SK-N-SH (cell line): ENCODE data around the gene TDRD9. TPM values are rescaled to one million over a fixed set of nuclear protein-coding genes. Genes with fewer than 3 reads are reported as not detected.

Experiments used
- CTCF ChIA-PET: fragments of 300-600, 350-600 bp; formaldehyde crosslinking; extraction: SDS; loops from one replicate; lab custom pipeline; 2021; lab: Yijun Ruan, JAX
- POLR2A ChIA-PET: fragments of 350-600 bp; sonication (Branson Sonifier 250); formaldehyde crosslinking; extraction: SDS; loops from one replicate; lab custom pipeline; 2020; ENCODE audit warnings: antibody characterized with exemption, inconsistent platforms; lab: Yijun Ruan, JAX
- DNase-seq: peaks from one replicate; pipeline ENCODE4 v3.0.0; 2012
- H2AFZ ChIP-seq: fragments of 200-600 bp; sonication (generic); 2 replicates; pipeline ENCODE4 v1.8.1; 2016; ENCODE audit warnings: antibody characterized with exemption, mild to moderate bottlenecking, low read depth
- H3F3A ChIP-seq: fragments of 200-600 bp; sonication (generic); replicated peaks from 2 replicates; pipeline ENCODE3; 2016; ENCODE audit warnings: antibody characterized with exemption, mild to moderate bottlenecking; ENCODE audit not compliant: insufficient read depth
- H3K27ac ChIP-seq, 2 experiments: fragments of 200-500 bp in 1 of 2; fragments of 200-600 bp in 1 of 2; sonication (Bioruptor generic) in 1 of 2; sonication (generic), shearing (Covaris generic) in 1 of 2; 2 replicates each; pipeline versions ENCODE4 v1.5.1 to v1.6.1; 2014 to 2016; ENCODE audit warnings: low read depth in 2 of 2, inconsistent platforms in 1 of 2, low read length in 1 of 2, mild to moderate bottlenecking in 1 of 2, mixed read lengths in 1 of 2
- H3K27me3 ChIP-seq: fragments of 200-600 bp; sonication (generic), shearing (Covaris generic); 2 replicates; pipeline ENCODE4 v1.6.1; 2016; ENCODE audit warnings: mixed run types; ENCODE audit not compliant: insufficient read depth
- H3K36me3 ChIP-seq, 2 experiments: fragments of 200-500 bp in 1 of 2; fragments of 200-600 bp in 1 of 2; sonication (Bioruptor generic) in 1 of 2; sonication (generic) in 1 of 2; replicated peaks in 1 of 2; 2 replicates each; pipeline versions ENCODE3 to v1.5.1; 2014 to 2016; ENCODE audit warnings: low read length in 1 of 2, mild to moderate bottlenecking in 1 of 2; ENCODE audit not compliant: insufficient read depth in 2 of 2, control insufficient read depth in 1 of 2
- H3K4me1 ChIP-seq, 2 experiments: fragments of 200-500 bp in 1 of 2; fragments of 200-600 bp in 1 of 2; sonication (Bioruptor generic) in 1 of 2; sonication (generic), shearing (Covaris generic) in 1 of 2; 2 replicates each; pipeline versions ENCODE4 v1.5.1 to v1.6.1; 2014 to 2016; ENCODE audit warnings: low read depth in 1 of 2, low read length in 1 of 2, mixed run types in 1 of 2; ENCODE audit not compliant: insufficient read depth in 2 of 2, control insufficient read depth in 1 of 2
- H3K4me2 ChIP-seq: fragments of 200-600 bp; sonication (generic), shearing (Covaris generic); 2 replicates; pipeline ENCODE4 v1.6.1; 2017; ENCODE audit warnings: mixed run types
- H3K4me3 ChIP-seq, 2 experiments: fragments of 200-500 bp in 1 of 2; fragments of 200-600 bp in 1 of 2; sonication (Bioruptor generic) in 1 of 2; sonication (generic), shearing (Covaris generic) in 1 of 2; 2 replicates each; pipeline versions ENCODE4 v1.5.1 to v1.8.1; 2014 to 2016; ENCODE audit warnings: low read depth in 2 of 2, inconsistent platforms in 1 of 2, low read length in 1 of 2, mild to moderate bottlenecking in 1 of 2, mixed read lengths in 1 of 2, moderate library complexity in 1 of 2
- H3K79me2 ChIP-seq: fragments of 200-600 bp; sonication (generic); 2 replicates; pipeline ENCODE4 v1.8.1; 2017; ENCODE audit warnings: mild to moderate bottlenecking; ENCODE audit not compliant: insufficient read depth
- H3K9ac ChIP-seq: fragments of 200-600 bp; sonication (generic); 2 replicates; pipeline ENCODE4 v1.6.1; 2017; ENCODE audit warnings: mixed run types
- H3K9me2 ChIP-seq: fragments of 200-600 bp; sonication (generic); 2 replicates; pipeline ENCODE4 v1.6.1; 2017; ENCODE audit warnings: mixed run types
- H3K9me3 ChIP-seq: fragments of 200-600 bp; sonication (generic); 2 replicates; pipeline ENCODE4 v1.6.1; 2017; ENCODE audit warnings: mixed run types, mild to moderate bottlenecking, moderate library complexity
- H4K20me1 ChIP-seq: fragments of 200-600 bp; sonication (generic); 2 replicates; pipeline ENCODE4 v1.6.1; 2017; ENCODE audit warnings: mild to moderate bottlenecking, mixed run types; ENCODE audit not compliant: insufficient read depth
- CHD2 ChIP-seq: fragments of 150-350 bp; IDR thresholded peaks from 2 replicates; pipeline ENCODE4 v1.6.1; 2018; ENCODE audit warnings: low read length; ENCODE audit not compliant: partially characterized antibody
- ELF1 ChIP-seq: IDR thresholded peaks from 2 replicates; pipeline ENCODE4 v1.4.0; 2012
- EZH2phosphoT487 ChIP-seq: fragments of 200-600 bp; sonication (generic); IDR thresholded peaks from 2 replicates; pipeline ENCODE4 v1.6.1; 2017; ENCODE audit warnings: low read depth, mixed run types, mild to moderate bottlenecking, antibody characterized with exemption, moderate library complexity, borderline replicate concordance
- FOXJ3 ChIP-seq: sonication (generic); formaldehyde crosslinking; IDR thresholded peaks from 2 replicates; pipeline ENCODE4 v1.5.1; 2020; ENCODE audit warnings: mild to moderate bottlenecking, missing genetic modification reagents
- GABPA ChIP-seq: IDR thresholded peaks from 2 replicates; pipeline ENCODE4 v1.4.0; 2012; ENCODE audit warnings: low read depth, mild to moderate bottlenecking
- JUND ChIP-seq: IDR thresholded peaks from 2 replicates; pipeline ENCODE4 v1.4.0; 2012
- MAX ChIP-seq: IDR thresholded peaks from 2 replicates; pipeline ENCODE4 v1.4.0; 2012; ENCODE audit warnings: low read depth
- NFIC ChIP-seq: IDR thresholded peaks from 2 replicates; pipeline ENCODE4 v1.4.0; 2012; ENCODE audit warnings: borderline replicate concordance
- POLR2AphosphoS5 ChIP-seq: IDR thresholded peaks from 2 replicates; pipeline ENCODE4 v1.6.1; 2012; ENCODE audit warnings: low read depth, low read length
- RAD21 ChIP-seq: IDR thresholded peaks from 2 replicates; pipeline ENCODE4 v1.6.1; 2012; ENCODE audit warnings: mild to moderate bottlenecking, low read length
- RXRA ChIP-seq: IDR thresholded peaks from 2 replicates; pipeline ENCODE4 v1.4.0; 2012; ENCODE audit warnings: low read depth, mild to moderate bottlenecking, borderline replicate concordance
- SIN3A ChIP-seq: IDR thresholded peaks from 2 replicates; pipeline ENCODE4 v1.6.1; 2012; ENCODE audit warnings: low read depth, mild to moderate bottlenecking, low read length, moderate library complexity, borderline replicate concordance
- SMC3 ChIP-seq: IDR thresholded peaks from 2 replicates; pipeline ENCODE4 v1.6.1; 2012; ENCODE audit warnings: low read depth, low read length, improper control_type of control experiment
- TAF1 ChIP-seq: IDR thresholded peaks from 2 replicates; pipeline ENCODE4 v1.6.1; 2012; ENCODE audit warnings: low read depth, mild to moderate bottlenecking, low read length, moderate library complexity, borderline replicate concordance
- TEAD4 ChIP-seq: IDR thresholded peaks from 2 replicates; pipeline ENCODE4 v1.4.0; 2012; ENCODE audit warnings: mild to moderate bottlenecking, borderline replicate concordance; ENCODE audit not compliant: insufficient read depth
- USF2 ChIP-seq: fragments of 150-350 bp; IDR thresholded peaks from 2 replicates; pipeline ENCODE4 v1.6.1; 2017; ENCODE audit warnings: antibody characterized with exemption, low read length, low read depth, borderline replicate concordance
- YY1 ChIP-seq: IDR thresholded peaks from 2 replicates; pipeline ENCODE4 v1.4.0; 2012; ENCODE audit warnings: low read depth, mild to moderate bottlenecking
- WGBS: methylation state at CpG from one replicate; pipeline ENCODE4 v1.1.6; 2017; ENCODE audit warnings: low lambda C conversion rate; 5-methylcytosine and 5-hydroxymethylcytosine counted together
- polyA plus RNA-seq, 3 experiments: library from polyadenylated mRNA; depleted of rRNA; stranded (reverse); fragments of >200 nt; gene quantifications; 2 replicates each; pipeline ENCODE4 v1.2.3, GENCODE V29; 2012
- TF ChIP-seq, protein P1 (sequence below): IDR thresholded peaks from 2 replicates; pipeline ENCODE4 v1.4.0; 2012; ENCODE audit warnings: low read depth, borderline replicate concordance
- TF ChIP-seq, protein P2 (sequence below): fragments of 150-350 bp; IDR thresholded peaks from 2 replicates; pipeline ENCODE4 v1.6.1; 2016; ENCODE audit warnings: mild to moderate bottlenecking, low read depth, low read length
- TF ChIP-seq, protein P3 (sequence below): IDR thresholded peaks from 2 replicates; pipeline ENCODE4 v1.6.1; 2012; ENCODE audit warnings: mild to moderate bottlenecking, low read depth, low read length, moderate library complexity

The TDRD9 gene
- polyA plus RNA-seq, 1 of the 3 experiments (the other 2 are of a cell fraction) = not detected

DNA sequence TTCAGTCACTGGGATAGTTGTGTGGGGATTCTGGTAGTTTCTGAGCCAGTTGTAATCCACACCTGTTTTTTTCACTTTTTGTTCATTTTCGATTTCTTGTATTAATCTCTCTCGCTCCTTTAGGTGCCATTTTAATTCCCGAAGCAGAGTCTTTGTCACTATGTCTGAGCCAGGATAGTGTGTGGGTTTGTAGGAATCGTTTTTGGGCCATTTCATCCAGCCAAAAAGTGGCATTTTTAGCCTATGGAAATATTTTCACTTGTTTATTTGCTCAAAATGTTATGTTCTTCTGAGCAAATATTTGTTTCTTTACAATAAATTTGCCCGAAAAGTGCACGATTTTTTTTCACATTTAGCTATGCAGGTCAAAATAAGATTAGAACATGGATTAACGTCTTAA lies 13.2 kb downstream of the TDRD9 start:
- no peak overlapping the region for H2AFZ ChIP-seq
- H3K79me2 ChIP-seq = no peaks in the 10 kb centered on the region
- H3K27me3 ChIP-seq = peaks cover 21% of the 10 kb centered on the region; the same call in 1 of the 2 replicates
- no peak overlapping the region for H3K27ac ChIP-seq
- WGBS = 40% methylated on average over 7 of the region's 7 CpGs
- H3K9me3 ChIP-seq = no peaks in the 10 kb centered on the region
- no peak overlapping the region for H3K4me2 ChIP-seq
- H3F3A ChIP-seq = no peaks in the 10 kb centered on the region
- H3K9me2 ChIP-seq = no peaks in the 10 kb centered on the region
- H3K36me3 ChIP-seq = no peaks in the 10 kb centered on the region
- ChIA-PET CTCF (interaction anchor here (1.0 to 1.2 kb wide), 2 partner anchors 20 to 31 kb away, joined by 4 to 5 read pairs; no protein-coding TSS in a partner anchor), POLR2A (no interaction called here)
- no peak for DNase-seq
- no peaks in the 10 kb centered on the region for H3K4me1 ChIP-seq
- no peaks in the 10 kb centered on the region for H4K20me1 ChIP-seq
- no peak overlapping the region for H3K9ac ChIP-seq
- H3K4me3 ChIP-seq = no peak overlapping the region
- TF ChIP-seq GABPA (no peak), RAD21 (no peak), TEAD4 (no peak)

GRCh38 chr14:103941973-103942736 lies 13.9 kb downstream of the TDRD9 start, which contains the start of gene RD3L:
RD3L (minus strand) TSS chr14:103942529; CDS start chr14:103941695, 834 bp downstream.
- H3K9me3 ChIP-seq = no peaks in the 10 kb centered on the region
- no peaks in the 10 kb centered on the region for H3K9me2 ChIP-seq
- no peak for TF ChIP-seq USF2
- no peak for TF ChIP-seq FOXJ3 (CRISPR knock-in tag)
- no peak for TF ChIP-seq RAD21
- TF ChIP-seq TAF1 = no peak
- no peak for TF ChIP-seq CHD2
- no peak for TF ChIP-seq GABPA
- TF ChIP-seq RXRA = no peak
- TF ChIP-seq YY1 = no peak
- TF ChIP-seq, protein P1, sequence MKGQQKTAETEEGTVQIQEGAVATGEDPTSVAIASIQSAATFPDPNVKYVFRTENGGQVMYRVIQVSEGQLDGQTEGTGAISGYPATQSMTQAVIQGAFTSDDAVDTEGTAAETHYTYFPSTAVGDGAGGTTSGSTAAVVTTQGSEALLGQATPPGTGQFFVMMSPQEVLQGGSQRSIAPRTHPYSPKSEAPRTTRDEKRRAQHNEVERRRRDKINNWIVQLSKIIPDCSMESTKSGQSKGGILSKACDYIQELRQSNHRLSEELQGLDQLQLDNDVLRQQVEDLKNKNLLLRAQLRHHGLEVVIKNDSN = no peak
- TF ChIP-seq SMC3 = no peak
- no peak for TF ChIP-seq POLR2AphosphoS5
- no peak for TF ChIP-seq JUND
- no peak for TF ChIP-seq ELF1
- no peak for TF ChIP-seq EZH2phosphoT487
- no peak for TF ChIP-seq NFIC
- no peak for TF ChIP-seq SIN3A
- TF ChIP-seq, protein P2, sequence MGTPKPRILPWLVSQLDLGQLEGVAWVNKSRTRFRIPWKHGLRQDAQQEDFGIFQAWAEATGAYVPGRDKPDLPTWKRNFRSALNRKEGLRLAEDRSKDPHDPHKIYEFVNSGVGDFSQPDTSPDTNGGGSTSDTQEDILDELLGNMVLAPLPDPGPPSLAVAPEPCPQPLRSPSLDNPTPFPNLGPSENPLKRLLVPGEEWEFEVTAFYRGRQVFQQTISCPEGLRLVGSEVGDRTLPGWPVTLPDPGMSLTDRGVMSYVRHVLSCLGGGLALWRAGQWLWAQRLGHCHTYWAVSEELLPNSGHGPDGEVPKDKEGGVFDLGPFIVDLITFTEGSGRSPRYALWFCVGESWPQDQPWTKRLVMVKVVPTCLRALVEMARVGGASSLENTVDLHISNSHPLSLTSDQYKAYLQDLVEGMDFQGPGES = no peak
- TF ChIP-seq, protein P3, sequence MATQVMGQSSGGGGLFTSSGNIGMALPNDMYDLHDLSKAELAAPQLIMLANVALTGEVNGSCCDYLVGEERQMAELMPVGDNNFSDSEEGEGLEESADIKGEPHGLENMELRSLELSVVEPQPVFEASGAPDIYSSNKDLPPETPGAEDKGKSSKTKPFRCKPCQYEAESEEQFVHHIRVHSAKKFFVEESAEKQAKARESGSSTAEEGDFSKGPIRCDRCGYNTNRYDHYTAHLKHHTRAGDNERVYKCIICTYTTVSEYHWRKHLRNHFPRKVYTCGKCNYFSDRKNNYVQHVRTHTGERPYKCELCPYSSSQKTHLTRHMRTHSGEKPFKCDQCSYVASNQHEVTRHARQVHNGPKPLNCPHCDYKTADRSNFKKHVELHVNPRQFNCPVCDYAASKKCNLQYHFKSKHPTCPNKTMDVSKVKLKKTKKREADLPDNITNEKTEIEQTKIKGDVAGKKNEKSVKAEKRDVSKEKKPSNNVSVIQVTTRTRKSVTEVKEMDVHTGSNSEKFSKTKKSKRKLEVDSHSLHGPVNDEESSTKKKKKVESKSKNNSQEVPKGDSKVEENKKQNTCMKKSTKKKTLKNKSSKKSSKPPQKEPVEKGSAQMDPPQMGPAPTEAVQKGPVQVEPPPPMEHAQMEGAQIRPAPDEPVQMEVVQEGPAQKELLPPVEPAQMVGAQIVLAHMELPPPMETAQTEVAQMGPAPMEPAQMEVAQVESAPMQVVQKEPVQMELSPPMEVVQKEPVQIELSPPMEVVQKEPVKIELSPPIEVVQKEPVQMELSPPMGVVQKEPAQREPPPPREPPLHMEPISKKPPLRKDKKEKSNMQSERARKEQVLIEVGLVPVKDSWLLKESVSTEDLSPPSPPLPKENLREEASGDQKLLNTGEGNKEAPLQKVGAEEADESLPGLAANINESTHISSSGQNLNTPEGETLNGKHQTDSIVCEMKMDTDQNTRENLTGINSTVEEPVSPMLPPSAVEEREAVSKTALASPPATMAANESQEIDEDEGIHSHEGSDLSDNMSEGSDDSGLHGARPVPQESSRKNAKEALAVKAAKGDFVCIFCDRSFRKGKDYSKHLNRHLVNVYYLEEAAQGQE = no peak
- TF ChIP-seq MAX = no peak
- no peak for DNase-seq
- no peak within 1 kb of the TSS for H2AFZ ChIP-seq
- ChIA-PET POLR2A (no interaction called here), CTCF (interaction anchor here (0.6 to 1.2 kb wide), 4 partner anchors 17 to 41 kb away, joined by 3 to 5 read pairs (median 4); no protein-coding TSS in a partner anchor)
- H3K79me2 ChIP-seq = no peaks in the 10 kb centered on the region
- no peak within 1 kb of the TSS for H3K9ac ChIP-seq
- H3K27ac ChIP-seq = no peak within 1 kb of the TSS
- H3K4me3 ChIP-seq = no peak within 1 kb of the TSS
- H4K20me1 ChIP-seq = no peaks in the 10 kb centered on the region
- H3K27me3 ChIP-seq = peaks cover 16% of the 10 kb centered on the region; the same call in 1 of the 2 replicates
- no peak within 1 kb of the TSS for H3K4me2 ChIP-seq
- H3K4me1 ChIP-seq = no peaks in the 10 kb centered on the region
- H3F3A ChIP-seq = no peaks in the 10 kb centered on the region
- 69% methylated on average over 14 of the region's 14 CpGs for WGBS
- H3K36me3 ChIP-seq = no peaks in the 10 kb centered on the region
